ENCODE measurements around the gene MORF4L1. TPM values are rescaled to one million over a fixed set of nuclear protein-coding genes. Genes with fewer than 3 reads are reported as not detected.

MORF4L1 gene
- total and polyA plus RNA-seq, 8 donors: 262 to 774 (median 712) TPM

DNA sequence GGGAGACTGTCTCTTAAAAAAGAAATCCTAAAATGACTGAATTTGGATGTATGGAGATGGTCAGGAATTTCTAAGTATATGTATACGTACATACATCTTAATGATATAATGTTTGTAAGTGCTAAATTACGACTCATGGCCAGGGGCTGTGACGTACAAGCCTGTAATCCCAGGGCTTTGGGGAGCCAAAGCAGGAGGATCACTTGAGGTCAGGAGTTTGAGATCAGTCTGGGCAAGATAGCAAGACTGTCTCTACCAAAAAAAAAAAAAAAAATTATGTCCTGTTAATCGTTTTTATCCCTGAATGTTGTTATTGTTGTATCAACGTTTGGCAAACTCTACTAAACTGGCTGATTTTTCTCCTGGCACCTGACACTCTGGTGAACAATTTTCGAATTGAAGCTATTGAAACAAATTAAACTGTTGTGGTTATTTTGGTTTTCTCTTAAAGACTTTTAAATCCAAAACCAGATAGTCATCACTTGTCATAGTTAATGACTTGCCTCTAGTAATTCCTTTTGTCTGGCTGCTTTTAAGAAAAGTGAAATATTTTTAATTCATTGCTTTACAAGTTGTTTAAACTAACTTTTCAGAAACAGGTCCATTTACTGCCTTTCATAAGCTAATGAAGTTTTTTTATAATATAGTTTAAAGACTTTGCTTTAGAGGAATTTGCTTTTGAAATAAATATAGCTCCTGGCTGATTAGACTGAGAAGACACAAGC, 7.0 kb downstream of the MORF4L1 start:
- ATAC-seq (no peak), DNase-seq (no peak)
- Histone ChIP-seq H3K9me3 (no peaks in the 10 kb centered on the region), H3K4me3 (no peak overlapping the region), H3K27me3 (no peaks in the 10 kb centered on the region), H3K4me1 (peaks cover 40 to 87% of the 10 kb centered on the region in 2 donors), H3K27ac (no peak overlapping the region), H3K36me3 (peaks cover 0 to 44% of the 10 kb centered on the region in 2 donors)
- TF ChIP-seq, protein P1, sequence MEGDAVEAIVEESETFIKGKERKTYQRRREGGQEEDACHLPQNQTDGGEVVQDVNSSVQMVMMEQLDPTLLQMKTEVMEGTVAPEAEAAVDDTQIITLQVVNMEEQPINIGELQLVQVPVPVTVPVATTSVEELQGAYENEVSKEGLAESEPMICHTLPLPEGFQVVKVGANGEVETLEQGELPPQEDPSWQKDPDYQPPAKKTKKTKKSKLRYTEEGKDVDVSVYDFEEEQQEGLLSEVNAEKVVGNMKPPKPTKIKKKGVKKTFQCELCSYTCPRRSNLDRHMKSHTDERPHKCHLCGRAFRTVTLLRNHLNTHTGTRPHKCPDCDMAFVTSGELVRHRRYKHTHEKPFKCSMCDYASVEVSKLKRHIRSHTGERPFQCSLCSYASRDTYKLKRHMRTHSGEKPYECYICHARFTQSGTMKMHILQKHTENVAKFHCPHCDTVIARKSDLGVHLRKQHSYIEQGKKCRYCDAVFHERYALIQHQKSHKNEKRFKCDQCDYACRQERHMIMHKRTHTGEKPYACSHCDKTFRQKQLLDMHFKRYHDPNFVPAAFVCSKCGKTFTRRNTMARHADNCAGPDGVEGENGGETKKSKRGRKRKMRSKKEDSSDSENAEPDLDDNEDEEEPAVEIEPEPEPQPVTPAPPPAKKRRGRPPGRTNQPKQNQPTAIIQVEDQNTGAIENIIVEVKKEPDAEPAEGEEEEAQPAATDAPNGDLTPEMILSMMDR (IDR thresholded peaks at IDR 0.05): no peak
- intact Hi-C loops (cut with DNase I): no loop called here

DNA sequence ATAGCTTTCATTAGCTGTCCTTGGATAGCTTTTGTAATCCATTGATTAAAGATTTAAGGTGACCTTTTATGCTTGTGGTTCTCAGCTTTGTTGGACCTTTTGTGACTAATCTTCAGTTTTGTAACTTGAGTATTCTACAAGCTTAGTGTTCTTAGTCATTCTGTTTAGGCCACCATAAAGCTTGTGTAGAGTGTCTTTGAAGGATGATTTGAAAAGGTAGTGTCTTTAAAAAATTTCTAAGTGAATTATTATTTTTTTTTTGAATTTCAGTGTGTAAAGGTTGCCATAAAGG, 7.5 kb downstream of the MORF4L1 start:
- ATAC-seq: no peak
- TF ChIP-seq, protein P1 (IDR thresholded peaks at IDR 0.05): no peak
- intact Hi-C loops (cut with DNase I): no loop called here
- no peak for DNase-seq
- Histone ChIP-seq H3K4me1 (peaks cover 37 to 84% of the 10 kb centered on the region in 2 donors), H3K27me3 (no peaks in the 10 kb centered on the region), H3K27ac (no peak overlapping the region), H3K4me3 (no peak overlapping the region), H3K9me3 (no peaks in the 10 kb centered on the region), H3K36me3 (peaks cover 0 to 48% of the 10 kb centered on the region in 2 donors)

DNA sequence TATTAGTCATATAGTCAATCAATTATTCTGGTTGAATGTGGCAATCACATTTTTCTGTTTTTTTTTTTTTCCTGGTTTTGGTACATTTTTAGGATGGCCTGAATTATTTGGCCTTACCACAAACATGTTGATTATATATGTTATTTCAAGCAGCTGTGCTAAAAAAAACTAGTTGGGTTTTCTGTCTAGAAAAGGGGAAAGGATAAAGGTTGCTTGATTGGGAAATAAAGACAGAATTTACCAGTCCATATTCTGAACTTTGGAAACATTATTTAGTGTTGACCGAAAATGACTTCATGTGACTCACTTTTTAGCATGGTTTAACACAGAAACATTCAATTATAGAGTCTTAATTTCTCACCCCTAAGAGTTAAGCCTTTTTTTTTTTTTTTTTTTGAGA, 8.1 kb downstream of the MORF4L1 start:
- TF ChIP-seq, protein P1 (IDR thresholded peaks at IDR 0.05): no peak
- Histone ChIP-seq H3K27me3 (no peaks in the 10 kb centered on the region), H3K36me3 (peaks cover 0 to 54% of the 10 kb centered on the region in 2 donors), H3K9me3 (no peaks in the 10 kb centered on the region), H3K4me1 (peaks cover 31 to 78% of the 10 kb centered on the region in 2 donors), H3K4me3 (no peak overlapping the region), H3K27ac (no peak overlapping the region)
- DNase-seq (no peak), ATAC-seq (no peak)
- intact Hi-C loops (cut with DNase I): no loop called here

DNA sequence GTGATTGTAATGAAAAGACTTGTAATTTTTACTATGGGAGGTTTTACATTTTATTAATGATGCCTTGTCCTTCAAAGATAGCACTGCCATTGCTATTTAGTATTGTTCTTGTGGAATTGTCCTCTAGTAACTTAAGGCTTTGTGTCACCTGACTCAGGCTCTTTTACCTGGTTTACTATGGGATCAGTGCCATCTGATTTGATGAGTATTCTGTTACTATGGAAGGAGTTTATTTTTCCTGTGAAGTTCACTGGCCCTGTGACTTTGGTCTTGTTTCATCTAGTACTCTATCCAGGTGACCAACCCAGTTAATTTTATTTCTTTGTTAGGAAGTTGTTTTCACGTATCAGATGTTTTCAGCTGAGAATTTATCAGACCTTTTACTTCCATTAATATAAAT, 9.0 kb downstream of the MORF4L1 start:
- Histone ChIP-seq H3K36me3 (peaks cover 0 to 63% of the 10 kb centered on the region in 2 donors), H3K4me3 (no peak overlapping the region), H3K27ac (no peak overlapping the region), H3K27me3 (no peaks in the 10 kb centered on the region), H3K4me1 (peaks cover 23 to 70% of the 10 kb centered on the region in 2 donors), H3K9me3 (no peaks in the 10 kb centered on the region)
- DNase-seq (no peak), ATAC-seq (peak; percentile 22)
- TF ChIP-seq, protein P1 (IDR thresholded peaks at IDR 0.05): no peak
- intact Hi-C loops (cut with DNase I): no loop called here

DNA sequence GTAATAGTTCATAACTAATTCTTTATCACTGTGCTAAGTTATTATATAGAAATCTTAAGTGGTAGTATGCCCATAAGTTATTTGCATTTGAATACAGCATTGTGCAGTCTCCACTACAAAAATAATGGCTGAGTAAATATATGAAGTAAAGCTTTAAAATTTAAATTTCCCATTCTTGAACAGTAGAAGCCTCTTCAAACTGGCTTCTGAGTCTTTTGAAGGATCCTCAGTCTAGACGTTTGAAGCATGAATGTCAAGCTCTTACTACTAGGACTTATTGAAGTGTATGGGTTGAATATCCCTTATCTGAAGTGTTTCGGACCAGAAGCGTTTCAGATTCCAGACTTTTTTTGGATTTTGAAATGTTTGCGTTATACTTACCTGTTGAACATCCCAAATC, 16.3 kb downstream of the MORF4L1 start:
- ATAC-seq (peak; percentile 81), DNase-seq (no peak)
- Histone ChIP-seq H3K27ac (no peak overlapping the region), H3K36me3 (peaks cover 0 to 97% of the 10 kb centered on the region in 2 donors), H3K4me3 (no peak overlapping the region), H3K9me3 (no peaks in the 10 kb centered on the region), H3K27me3 (no peaks in the 10 kb centered on the region), H3K4me1 (peaks cover 0 to 6% of the 10 kb centered on the region in 2 donors)
- intact Hi-C loops (cut with DNase I): no loop called here
- TF ChIP-seq, protein P1 (IDR thresholded peaks at IDR 0.05): no peak
